HepG2 (cell line): ENCODE measurements around the gene SPAG5. TPM values are rescaled to one million over a fixed set of nuclear protein-coding genes. Genes with fewer than 3 reads are reported as not detected.

ENCODE experiments used
- ATAC-seq: fragments of 200-7000 bp; cut with Tn5 transposase; 3 replicates; pipeline ENCODE4 v1.9.1; 2020; ENCODE audit warnings: mild to moderate bottlenecking, moderate library complexity
- BruUV-seq: library from RNA; stranded (reverse); fragments of 400-500 nt; replicated peaks from 2 replicates; lab custom pipeline; 2021; lab: Mats Ljungman, UMichigan
- CTCF ChIA-PET: fragments of 300-600 bp; formaldehyde crosslinking; extraction: SDS; loops from one replicate; lab custom pipeline; 2021; ENCODE audit warnings: low total read pairs, inconsistent platforms, low intra/inter-chr PET ratio; lab: Yijun Ruan, JAX
- POLR2A ChIA-PET: fragments of 350-600 bp; sonication (Branson Sonifier 250); formaldehyde crosslinking; loops from one replicate; lab custom pipeline; 2020; ENCODE audit warnings: antibody characterized with exemption, inconsistent platforms; lab: Yijun Ruan, JAX
- DNase-seq: peaks from one replicate; pipeline ENCODE4 v3.0.0-alpha.2; 2015; ENCODE audit warnings: low spot score
- FAIRE-seq: peaks from 3 replicates; lab custom pipeline; 2011; peaks lifted over from hg19 to GRCh38; lab: Jason Lieb, UNC
- H2AFZ ChIP-seq: one replicate; pipeline ENCODE4 v1.6.1; 2011; ENCODE audit warnings: low read length, inconsistent platforms
- H3K27ac ChIP-seq: fragments of 300-600 bp; 3 replicates; pipeline ENCODE4 v1.8.0; 2011; ENCODE audit warnings: mixed run types, mild to moderate bottlenecking, mixed read lengths, low read length, inconsistent platforms; ENCODE audit not compliant: insufficient read depth; ENCODE audit errors: extremely low read length
- H3K27me3 ChIP-seq, 2 experiments: fragments of 200-600 bp in 1 of 2; 2 replicates in 1 of 2; 3 replicates in 1 of 2; pipeline versions ENCODE4 v1.6.0 to v1.8.0; 2011; ENCODE audit warnings: low read length in 2 of 2, mild to moderate bottlenecking in 2 of 2, moderate library complexity in 2 of 2, inconsistent platforms in 1 of 2; ENCODE audit not compliant: insufficient read depth in 2 of 2, control insufficient read depth in 1 of 2
- H3K36me3 ChIP-seq, 2 experiments: fragments of 200-600 bp in 1 of 2; replicated peaks in 1 of 2; 2 replicates in 1 of 2; 3 replicates in 1 of 2; pipeline versions ENCODE4 v1.5.1 to v1.8.0; 2011; ENCODE audit warnings: low read length in 2 of 2, inconsistent platforms in 1 of 2; ENCODE audit not compliant: insufficient read depth in 2 of 2, control insufficient read depth in 1 of 2
- H3K4me1 ChIP-seq: 2 replicates; pipeline ENCODE4 v1.5.1; 2012; ENCODE audit warnings: low read length, inconsistent platforms; ENCODE audit not compliant: insufficient read depth
- H3K4me2 ChIP-seq: 2 replicates; pipeline ENCODE4 v1.6.0; 2011; ENCODE audit warnings: low read depth, low read length, inconsistent platforms
- H3K4me3 ChIP-seq, 3 experiments: fragments of 200-600 bp in 1 of 3; sonication (generic), shearing (Covaris generic) in 1 of 3; replicated peaks in 1 of 3; 2 replicates each; pipeline ENCODE4 v1.5.1; 2011 to 2016; ENCODE audit warnings: low read length in 3 of 3, inconsistent platforms in 2 of 3, low read depth in 2 of 3, mild to moderate bottlenecking in 2 of 3, control low read depth in 1 of 3, mixed read lengths in 1 of 3; ENCODE audit not compliant: insufficient read depth in 1 of 3
- H3K79me2 ChIP-seq: one replicate; pipeline ENCODE4 v1.6.1; 2011; ENCODE audit warnings: low read length, inconsistent platforms; ENCODE audit not compliant: insufficient read depth
- H3K9ac ChIP-seq: 2 replicates; pipeline ENCODE4 v1.6.0; 2011; ENCODE audit warnings: mild to moderate bottlenecking, low read depth, low read length, inconsistent platforms; ENCODE audit not compliant: insufficient read depth
- H3K9me3 ChIP-seq: 2 replicates; pipeline ENCODE4 v1.5.1; 2012; ENCODE audit warnings: mild to moderate bottlenecking, low read length
- H4K20me1 ChIP-seq: 2 replicates; pipeline ENCODE4 v1.6.0; 2011; ENCODE audit warnings: inconsistent platforms, mild to moderate bottlenecking, low read length, moderate library complexity; ENCODE audit not compliant: insufficient read depth
- CEBPG ChIP-seq: IDR thresholded peaks from 2 replicates; pipeline ENCODE4 v1.6.1; 2016
- EEA1 ChIP-seq: sonication (generic); formaldehyde crosslinking; IDR thresholded peaks from 2 replicates; pipeline ENCODE4 v1.5.1; 2020; ENCODE audit warnings: mild to moderate bottlenecking, missing genetic modification reagents, borderline replicate concordance
- MAF1 ChIP-seq: sonication (generic); formaldehyde crosslinking; IDR thresholded peaks from 2 replicates; pipeline ENCODE4 v1.5.0; 2020; ENCODE audit warnings: missing genetic modification reagents, borderline replicate concordance
- MAFG ChIP-seq: sonication (generic); formaldehyde crosslinking; IDR thresholded peaks from 2 replicates; pipeline ENCODE4 v1.5.1; 2020; ENCODE audit warnings: mild to moderate bottlenecking, missing genetic modification reagents
- REL ChIP-seq: sonication (generic); formaldehyde crosslinking; conservative IDR thresholded peaks from 2 replicates; pipeline ENCODE4 v1.8.0; 2022; ENCODE audit warnings: mild to moderate bottlenecking, missing genetic modification reagents, moderate library complexity
- SNAPC2 ChIP-seq: sonication (generic); formaldehyde crosslinking; IDR thresholded peaks from 2 replicates; pipeline ENCODE4 v1.8.1; 2022; ENCODE audit warnings: mild to moderate bottlenecking, missing genetic modification reagents
- SP2 ChIP-seq: sonication (generic); formaldehyde crosslinking; IDR thresholded peaks from 2 replicates; pipeline ENCODE4 v1.5.1; 2020; ENCODE audit warnings: mild to moderate bottlenecking, missing genetic modification reagents
- ZNF558 ChIP-seq: sonication (generic); formaldehyde crosslinking; IDR thresholded peaks from 2 replicates; pipeline ENCODE4 v1.9.0; 2022; ENCODE audit warnings: mild to moderate bottlenecking, missing genetic modification reagents, borderline replicate concordance
- ZNF891 ChIP-seq: sonication (generic); formaldehyde crosslinking; IDR thresholded peaks from 2 replicates; pipeline ENCODE4 v1.5.0; 2020; ENCODE audit warnings: mild to moderate bottlenecking, missing genetic modification reagents
- WGBS: methylation state at CpG from one replicate; pipeline ENCODE4 v1.1.6; 2017; ENCODE audit warnings: low lambda C conversion rate; 5-methylcytosine and 5-hydroxymethylcytosine counted together
- in situ Hi-C: cut with HindIII; loops from 2 replicates; pipeline ENCODE4 v1.10.0; 2017; ENCODE audit warnings: low pct_unique_long_range_greater_than_20kb; ENCODE audit not compliant: extremely low pct_ligation_motif_present
- intact Hi-C: fragments of 100-400 bp; cut with micrococcal nuclease; formaldehyde crosslinking; loops from one replicate; pipeline ENCODE4 v1.10.0; 2022; ENCODE audit not compliant: unreplicated experiment
- polyA plus RNA-seq, 8 experiments: library from polyadenylated mRNA; depleted of rRNA in 3 of 8; stranded (reverse) in 7 of 8; unstranded in 1 of 8; fragments of >200 nt; fragmentation: Illumina TruSeq in 4 of 8; extraction: Trizol in 4 of 8; gene quantifications; 2 replicates each; pipeline versions ENCODE4 v1.2.1 to v1.2.3, GENCODE V29; 2011 to 2016; ENCODE audit warnings: low read depth in 4 of 8, missing spikeins in 1 of 8, mixed read lengths in 1 of 8; ENCODE audit not compliant: insufficient read depth in 1 of 8
- total RNA-seq, 5 experiments: library from RNA; depleted of rRNA; stranded (reverse); fragments of >200 nt; fragmentation: Illumina TruSeq; extraction: Trizol; gene quantifications; 2 replicates each; pipeline ENCODE4 v1.2.3, GENCODE V29; 2016; ENCODE audit warnings: low read depth in 1 of 5
- TF ChIP-seq, protein P1 (sequence below): sonication (generic); formaldehyde crosslinking; IDR thresholded peaks from 2 replicates; pipeline ENCODE4 v1.4.0; 2020; ENCODE audit warnings: low read depth, missing genetic modification reagents
- TF ChIP-seq, protein P2 (sequence below): sonication (generic); formaldehyde crosslinking; IDR thresholded peaks from 2 replicates; pipeline ENCODE4 v1.8.0; 2022; ENCODE audit warnings: missing genetic modification reagents, low read depth, mild to moderate bottlenecking, borderline replicate concordance

SPAG5 gene
- total and polyA plus RNA-seq, 2 of the 13 experiments (the other 11 are each of a cell fraction or from before 2014, with no cell fraction given) = 41.4 to 98.0 TPM

DNA sequence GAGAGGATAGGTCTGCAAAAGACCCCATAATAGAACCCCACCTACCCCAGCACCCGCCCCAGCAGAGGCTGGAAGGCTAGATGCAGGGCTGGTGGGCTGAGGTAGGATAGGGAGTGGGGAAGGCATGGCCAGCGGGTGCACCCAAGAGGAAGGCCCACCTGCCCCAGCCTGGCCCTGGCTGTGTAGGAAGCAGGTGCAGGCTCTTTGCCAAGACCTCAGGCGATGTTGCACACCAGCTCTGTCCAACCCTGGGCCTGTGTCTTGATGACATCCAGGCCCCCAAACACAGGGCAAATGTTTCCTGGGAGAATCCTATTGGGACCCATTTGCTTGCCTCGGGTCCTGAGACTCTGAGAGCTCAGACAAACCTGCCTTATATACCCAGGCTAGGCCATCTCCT is 58.6 kb downstream of the SPAG5 start:
- CTCF ChIA-PET = interaction anchor here (0.8 to 2.3 kb wide), 3 partner anchors 44 to 47 kb away, joined by 3 to 45 read pairs (median 3); no protein-coding TSS in a partner anchor
- Histone ChIP-seq H3K36me3 (no peaks in the 10 kb centered on the region), H3K27me3 (peaks cover 4 to 15% of the 10 kb centered on the region in 2 experiments; a peak in 4 of 5 replicates), H3K79me2 (no peaks in the 10 kb centered on the region), H3K27ac (no peak overlapping the region), H3K9me3 (no peaks in the 10 kb centered on the region), H4K20me1 (no peaks in the 10 kb centered on the region), H2AFZ (no peak overlapping the region), H3K4me2 (no peak overlapping the region), H3K9ac (no peak overlapping the region), H3K4me1 (peaks cover 6% of the 10 kb centered on the region), H3K4me3 (no peak overlapping the region)
- BruUV-seq = no TSS peak
- intact Hi-C loops = loop anchor here (1.0 kb wide), 1 partner anchor 46 kb away; no protein-coding TSS in a partner anchor
- in situ Hi-C loops = no loop called here
- no CpG with 5 or more reads among the region's 4 CpGs for WGBS
- FAIRE-seq (no peak), DNase-seq (no peak), ATAC-seq (no peak)
- POLR2A ChIA-PET = no interaction called here
- no peak for TF ChIP-seq CEBPG (CRISPR knock-in tag)
- no peak for TF ChIP-seq ZNF891 (CRISPR knock-in tag)
- TF ChIP-seq EEA1 = no peak
- TF ChIP-seq, protein P1, sequence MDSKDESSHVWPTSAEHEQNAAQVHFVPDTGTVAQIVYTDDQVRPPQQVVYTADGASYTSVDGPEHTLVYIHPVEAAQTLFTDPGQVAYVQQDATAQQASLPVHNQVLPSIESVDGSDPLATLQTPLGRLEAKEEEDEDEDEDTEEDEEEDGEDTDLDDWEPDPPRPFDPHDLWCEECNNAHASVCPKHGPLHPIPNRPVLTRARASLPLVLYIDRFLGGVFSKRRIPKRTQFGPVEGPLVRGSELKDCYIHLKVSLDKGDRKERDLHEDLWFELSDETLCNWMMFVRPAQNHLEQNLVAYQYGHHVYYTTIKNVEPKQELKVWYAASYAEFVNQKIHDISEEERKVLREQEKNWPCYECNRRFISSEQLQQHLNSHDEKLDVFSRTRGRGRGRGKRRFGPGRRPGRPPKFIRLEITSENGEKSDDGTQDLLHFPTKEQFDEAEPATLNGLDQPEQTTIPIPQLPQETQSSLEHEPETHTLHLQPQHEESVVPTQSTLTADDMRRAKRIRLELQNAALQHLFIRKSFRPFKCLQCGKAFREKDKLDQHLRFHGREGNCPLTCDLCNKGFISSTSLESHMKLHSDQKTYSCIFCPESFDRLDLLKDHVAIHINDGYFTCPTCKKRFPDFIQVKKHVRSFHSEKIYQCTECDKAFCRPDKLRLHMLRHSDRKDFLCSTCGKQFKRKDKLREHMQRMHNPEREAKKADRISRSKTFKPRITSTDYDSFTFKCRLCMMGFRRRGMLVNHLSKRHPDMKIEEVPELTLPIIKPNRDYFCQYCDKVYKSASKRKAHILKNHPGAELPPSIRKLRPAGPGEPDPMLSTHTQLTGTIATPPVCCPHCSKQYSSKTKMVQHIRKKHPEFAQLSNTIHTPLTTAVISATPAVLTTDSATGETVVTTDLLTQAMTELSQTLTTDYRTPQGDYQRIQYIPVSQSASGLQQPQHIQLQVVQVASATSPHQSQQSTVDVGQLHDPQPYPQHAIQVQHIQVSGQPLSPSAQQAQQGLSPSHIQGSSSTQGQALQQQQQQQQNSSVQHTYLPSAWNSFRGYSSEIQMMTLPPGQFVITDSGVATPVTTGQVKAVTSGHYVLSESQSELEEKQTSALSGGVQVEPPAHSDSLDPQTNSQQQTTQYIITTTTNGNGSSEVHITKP (CRISPR knock-in tag) = no peak
- TF ChIP-seq ZNF558 (CRISPR knock-in tag) = no peak
- TF ChIP-seq REL (CRISPR knock-in tag) = no peak
- no peak for TF ChIP-seq SNAPC2 (CRISPR knock-in tag)
- TF ChIP-seq, protein P2, sequence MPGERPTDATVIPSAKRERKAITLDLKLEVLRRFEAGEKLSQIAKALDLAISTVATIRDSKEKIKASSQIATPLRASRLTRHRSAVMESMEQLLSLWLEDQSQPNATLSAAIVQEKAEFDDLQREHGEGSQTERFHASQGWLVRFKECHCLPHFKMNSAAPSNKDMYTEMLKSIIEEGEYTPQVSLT (CRISPR knock-in tag) = no peak
- TF ChIP-seq MAF1 (CRISPR knock-in tag) = no peak
- TF ChIP-seq MAFG = no peak
- no peak for TF ChIP-seq SP2
